HepG2 (cell line): Measurements from ENCODE around the gene PIK3CA. TPM values are rescaled to one million over a fixed set of nuclear protein-coding genes. Genes with fewer than 3 reads are reported as not detected.

Experiments used
- ESRRA ChIP-seq: sonication (generic); formaldehyde crosslinking; IDR thresholded peaks from 2 replicates; pipeline ENCODE4 v1.5.1; 2020; ENCODE audit warnings: mild to moderate bottlenecking, low read depth, missing genetic modification reagents
- GLI4 ChIP-seq: sonication (generic); formaldehyde crosslinking; IDR thresholded peaks from 2 replicates; pipeline ENCODE4 v1.5.1; 2020; ENCODE audit warnings: missing genetic modification reagents, mild to moderate bottlenecking, moderate library complexity, borderline replicate concordance
- GTF3A ChIP-seq: sonication (generic); formaldehyde crosslinking; conservative IDR thresholded peaks from 2 replicates; pipeline ENCODE4 v1.4.0; 2020; ENCODE audit warnings: mild to moderate bottlenecking, missing genetic modification reagents
- IKZF4 ChIP-seq: sonication (generic); formaldehyde crosslinking; IDR thresholded peaks from 2 replicates; pipeline ENCODE4 v1.5.1; 2020; ENCODE audit warnings: borderline replicate concordance, mild to moderate bottlenecking, low read depth, missing genetic modification reagents; ENCODE audit errors: not compliant biosample characterization
- PHF8 ChIP-seq: sonication (generic); formaldehyde crosslinking; IDR thresholded peaks from 2 replicates; pipeline ENCODE4 v1.5.0; 2020; ENCODE audit warnings: missing genetic modification reagents
- SALL2 ChIP-seq: sonication (generic); formaldehyde crosslinking; IDR thresholded peaks from 2 replicates; pipeline ENCODE4 v1.8.1; 2023; ENCODE audit warnings: mild to moderate bottlenecking, missing genetic modification reagents, inconsistent platforms
- ZNF292 ChIP-seq: sonication (generic); formaldehyde crosslinking; IDR thresholded peaks from 2 replicates; pipeline ENCODE4 v1.8.1; 2022; ENCODE audit warnings: mild to moderate bottlenecking, low read depth, missing genetic modification reagents, borderline replicate concordance
- ZNF354B ChIP-seq: sonication (generic); formaldehyde crosslinking; IDR thresholded peaks from 2 replicates; pipeline ENCODE4 v1.8.0; 2022; ENCODE audit warnings: mild to moderate bottlenecking, missing genetic modification reagents
- ZNF382 ChIP-seq: sonication (generic); formaldehyde crosslinking; IDR thresholded peaks from 2 replicates; pipeline ENCODE4 v1.5.0; 2020; ENCODE audit warnings: missing genetic modification reagents, mild to moderate bottlenecking, borderline replicate concordance
- ZNF484 ChIP-seq: sonication (generic); formaldehyde crosslinking; IDR thresholded peaks from 2 replicates; pipeline ENCODE4 v1.5.1; 2020; ENCODE audit warnings: mild to moderate bottlenecking, low read depth, missing genetic modification reagents, borderline replicate concordance
- polyA plus RNA-seq, 8 experiments: library from polyadenylated mRNA; depleted of rRNA in 3 of 8; stranded (reverse) in 7 of 8; unstranded in 1 of 8; fragments of >200 nt; fragmentation: Illumina TruSeq in 4 of 8; extraction: Trizol in 4 of 8; gene quantifications; 2 replicates each; pipeline versions ENCODE4 v1.2.1 to v1.2.3, GENCODE V29; 2011 to 2016; ENCODE audit warnings: low read depth in 4 of 8, missing spikeins in 1 of 8, mixed read lengths in 1 of 8; ENCODE audit not compliant: insufficient read depth in 1 of 8
- total RNA-seq, 5 experiments: library from RNA; depleted of rRNA; stranded (reverse); fragments of >200 nt; fragmentation: Illumina TruSeq; extraction: Trizol; gene quantifications; 2 replicates each; pipeline ENCODE4 v1.2.3, GENCODE V29; 2016; ENCODE audit warnings: low read depth in 1 of 5
- TF ChIP-seq, protein P1 (sequence below): sonication (generic); formaldehyde crosslinking; IDR thresholded peaks from one replicate; pipeline ENCODE4 v1.5.1; 2020; ENCODE audit warnings: mild to moderate bottlenecking, missing genetic modification reagents; ENCODE audit errors: not compliant biosample characterization
- TF ChIP-seq, protein P2 (sequence below): sonication (generic); formaldehyde crosslinking; IDR thresholded peaks from 2 replicates; pipeline ENCODE4 v1.9.0; 2021; ENCODE audit warnings: missing genetic modification reagents, borderline replicate concordance
- TF ChIP-seq, protein P3 (sequence below): IDR thresholded peaks from 2 replicates; pipeline ENCODE4 v1.6.1; 2016; ENCODE audit warnings: low read depth, control low read depth
- TF ChIP-seq, protein P4 (sequence below): sonication (generic); formaldehyde crosslinking; IDR thresholded peaks from 2 replicates; pipeline ENCODE4 v1.4.0; 2020; ENCODE audit warnings: mild to moderate bottlenecking, low read depth, missing genetic modification reagents

Gene PIK3CA
- total and polyA plus RNA-seq, 2 of the 13 experiments (the other 11 are each of a cell fraction or from before 2014, with no cell fraction given), result 5.7 to 11.4 TPM

DNA sequence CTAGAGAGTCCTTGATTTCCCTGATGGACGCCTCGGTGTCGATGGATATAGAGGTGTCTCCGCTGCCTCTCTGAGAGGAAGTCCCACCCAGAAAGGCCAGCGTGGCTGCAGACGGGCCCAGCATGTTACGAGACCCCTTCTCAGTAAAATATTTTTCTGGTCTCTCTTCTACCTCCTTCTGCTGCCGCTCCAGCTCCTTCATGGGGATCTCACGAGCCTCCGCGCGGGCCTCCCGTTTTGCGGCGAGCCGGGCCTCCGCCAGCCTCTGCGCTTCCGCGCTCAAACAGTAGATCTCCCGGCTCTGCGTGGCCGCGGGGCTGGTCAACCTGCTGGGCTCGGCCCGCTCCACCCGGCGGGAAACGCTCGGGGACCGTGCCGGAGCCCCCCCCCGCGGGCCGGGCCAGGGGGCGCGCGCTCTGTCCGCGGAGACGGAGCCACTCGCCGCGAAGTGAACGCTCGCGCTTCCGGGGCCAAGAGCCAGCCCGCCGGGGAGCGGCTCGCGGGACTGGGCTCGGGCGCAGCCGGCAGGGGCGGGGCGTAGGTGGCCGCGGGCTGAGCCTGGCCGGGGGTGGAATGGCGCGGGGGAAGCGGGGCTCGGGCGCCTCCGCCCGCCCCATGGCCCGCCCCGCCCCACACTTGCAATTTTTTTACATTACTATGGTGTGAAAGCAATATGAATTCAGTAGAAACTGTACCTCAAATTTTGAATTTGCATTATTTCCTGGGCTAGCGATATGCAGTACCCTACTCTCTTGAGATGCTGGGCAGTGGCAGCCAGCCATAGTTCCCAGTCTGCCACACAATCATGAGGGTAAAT, 113.0 kb downstream of the PIK3CA start (continued):
- TF ChIP-seq GTF3A (no peak), IKZF4 (CRISPR knock-in tag) (peak; percentile 34), GLI4 (CRISPR knock-in tag) (peak; percentile 86; the same call in 1 of the 2 replicates), ZNF382 (CRISPR knock-in tag) (no peak), SALL2 (CRISPR knock-in tag) (no peak; the same call in none of the 2 replicates), ZNF484 (CRISPR knock-in tag) (no peak), PHF8 (CRISPR knock-in tag) (peak; percentile 80), ZNF292 (CRISPR knock-in tag) (no peak), ZNF354B (CRISPR knock-in tag) (0 out of 2 replicates have a peak, but pooled peaks have one; percentile 21), ESRRA (no peak)
- TF ChIP-seq, protein P1, sequence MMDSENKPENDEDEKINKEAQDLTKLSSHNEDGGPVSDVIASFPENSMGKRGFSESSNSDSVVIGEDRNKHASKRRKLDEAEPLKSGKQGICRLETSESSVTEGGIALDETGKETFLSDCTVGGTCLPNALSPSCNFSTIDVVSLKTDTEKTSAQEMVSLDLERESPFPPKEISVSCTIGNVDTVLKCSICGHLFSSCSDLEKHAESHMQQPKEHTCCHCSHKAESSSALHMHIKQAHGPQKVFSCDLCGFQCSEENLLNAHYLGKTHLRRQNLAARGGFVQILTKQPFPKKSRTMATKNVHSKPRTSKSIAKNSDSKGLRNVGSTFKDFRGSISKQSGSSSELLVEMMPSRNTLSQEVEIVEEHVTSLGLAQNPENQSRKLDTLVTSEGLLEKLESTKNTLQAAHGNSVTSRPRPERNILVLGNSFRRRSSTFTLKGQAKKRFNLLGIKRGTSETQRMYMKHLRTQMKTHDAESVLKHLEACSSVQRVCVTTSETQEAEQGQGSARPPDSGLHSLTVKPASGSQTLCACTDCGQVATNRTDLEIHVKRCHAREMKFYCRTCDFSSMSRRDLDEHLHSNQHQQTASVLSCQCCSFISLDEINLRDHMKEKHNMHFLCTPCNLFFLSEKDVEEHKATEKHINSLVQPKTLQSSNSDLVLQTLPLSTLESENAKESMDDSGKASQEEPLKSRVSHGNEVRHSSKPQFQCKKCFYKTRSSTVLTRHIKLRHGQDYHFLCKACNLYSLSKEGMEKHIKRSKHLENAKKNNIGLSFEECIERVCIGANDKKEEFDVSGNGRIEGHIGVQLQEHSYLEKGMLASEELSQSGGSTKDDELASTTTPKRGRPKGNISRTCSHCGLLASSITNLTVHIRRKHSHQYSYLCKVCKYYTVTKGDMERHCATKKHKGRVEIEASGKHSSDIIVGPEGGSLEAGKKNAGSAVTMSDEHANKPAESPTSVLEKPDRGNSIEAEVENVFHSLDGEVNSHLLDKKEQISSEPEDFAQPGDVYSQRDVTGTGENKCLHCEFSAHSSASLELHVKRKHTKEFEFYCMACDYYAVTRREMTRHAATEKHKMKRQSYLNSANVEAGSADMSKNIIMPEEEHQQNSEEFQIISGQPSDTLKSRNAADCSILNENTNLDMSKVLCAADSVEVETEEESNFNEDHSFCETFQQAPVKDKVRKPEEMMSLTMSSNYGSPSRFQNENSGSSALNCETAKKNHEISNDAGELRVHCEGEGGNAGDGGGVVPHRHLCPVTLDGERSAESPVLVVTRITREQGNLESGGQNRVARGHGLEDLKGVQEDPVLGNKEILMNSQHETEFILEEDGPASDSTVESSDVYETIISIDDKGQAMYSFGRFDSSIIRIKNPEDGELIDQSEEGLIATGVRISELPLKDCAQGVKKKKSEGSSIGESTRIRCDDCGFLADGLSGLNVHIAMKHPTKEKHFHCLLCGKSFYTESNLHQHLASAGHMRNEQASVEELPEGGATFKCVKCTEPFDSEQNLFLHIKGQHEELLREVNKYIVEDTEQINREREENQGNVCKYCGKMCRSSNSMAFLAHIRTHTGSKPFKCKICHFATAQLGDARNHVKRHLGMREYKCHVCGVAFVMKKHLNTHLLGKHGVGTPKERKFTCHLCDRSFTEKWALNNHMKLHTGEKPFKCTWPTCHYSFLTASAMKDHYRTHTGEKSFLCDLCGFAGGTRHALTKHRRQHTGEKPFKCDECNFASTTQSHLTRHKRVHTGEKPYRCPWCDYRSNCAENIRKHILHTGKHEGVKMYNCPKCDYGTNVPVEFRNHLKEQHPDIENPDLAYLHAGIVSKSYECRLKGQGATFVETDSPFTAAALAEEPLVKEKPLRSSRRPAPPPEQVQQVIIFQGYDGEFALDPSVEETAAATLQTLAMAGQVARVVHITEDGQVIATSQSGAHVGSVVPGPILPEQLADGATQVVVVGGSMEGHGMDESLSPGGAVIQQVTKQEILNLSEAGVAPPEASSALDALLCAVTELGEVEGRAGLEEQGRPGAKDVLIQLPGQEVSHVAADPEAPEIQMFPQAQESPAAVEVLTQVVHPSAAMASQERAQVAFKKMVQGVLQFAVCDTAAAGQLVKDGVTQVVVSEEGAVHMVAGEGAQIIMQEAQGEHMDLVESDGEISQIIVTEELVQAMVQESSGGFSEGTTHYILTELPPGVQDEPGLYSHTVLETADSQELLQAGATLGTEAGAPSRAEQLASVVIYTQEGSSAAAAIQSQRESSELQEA (CRISPR knock-in tag), result peak; percentile 47
- TF ChIP-seq, protein P2, sequence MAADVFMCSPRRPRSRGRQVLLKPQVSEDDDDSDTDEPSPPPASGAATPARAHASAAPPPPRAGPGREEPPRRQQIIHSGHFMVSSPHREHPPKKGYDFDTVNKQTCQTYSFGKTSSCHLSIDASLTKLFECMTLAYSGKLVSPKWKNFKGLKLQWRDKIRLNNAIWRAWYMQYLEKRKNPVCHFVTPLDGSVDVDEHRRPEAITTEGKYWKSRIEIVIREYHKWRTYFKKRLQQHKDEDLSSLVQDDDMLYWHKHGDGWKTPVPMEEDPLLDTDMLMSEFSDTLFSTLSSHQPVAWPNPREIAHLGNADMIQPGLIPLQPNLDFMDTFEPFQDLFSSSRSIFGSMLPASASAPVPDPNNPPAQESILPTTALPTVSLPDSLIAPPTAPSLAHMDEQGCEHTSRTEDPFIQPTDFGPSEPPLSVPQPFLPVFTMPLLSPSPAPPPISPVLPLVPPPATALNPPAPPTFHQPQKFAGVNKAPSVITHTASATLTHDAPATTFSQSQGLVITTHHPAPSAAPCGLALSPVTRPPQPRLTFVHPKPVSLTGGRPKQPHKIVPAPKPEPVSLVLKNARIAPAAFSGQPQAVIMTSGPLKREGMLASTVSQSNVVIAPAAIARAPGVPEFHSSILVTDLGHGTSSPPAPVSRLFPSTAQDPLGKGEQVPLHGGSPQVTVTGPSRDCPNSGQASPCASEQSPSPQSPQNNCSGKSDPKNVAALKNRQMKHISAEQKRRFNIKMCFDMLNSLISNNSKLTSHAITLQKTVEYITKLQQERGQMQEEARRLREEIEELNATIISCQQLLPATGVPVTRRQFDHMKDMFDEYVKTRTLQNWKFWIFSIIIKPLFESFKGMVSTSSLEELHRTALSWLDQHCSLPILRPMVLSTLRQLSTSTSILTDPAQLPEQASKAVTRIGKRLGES (CRISPR knock-in tag), result no peak
- TF ChIP-seq, protein P3, sequence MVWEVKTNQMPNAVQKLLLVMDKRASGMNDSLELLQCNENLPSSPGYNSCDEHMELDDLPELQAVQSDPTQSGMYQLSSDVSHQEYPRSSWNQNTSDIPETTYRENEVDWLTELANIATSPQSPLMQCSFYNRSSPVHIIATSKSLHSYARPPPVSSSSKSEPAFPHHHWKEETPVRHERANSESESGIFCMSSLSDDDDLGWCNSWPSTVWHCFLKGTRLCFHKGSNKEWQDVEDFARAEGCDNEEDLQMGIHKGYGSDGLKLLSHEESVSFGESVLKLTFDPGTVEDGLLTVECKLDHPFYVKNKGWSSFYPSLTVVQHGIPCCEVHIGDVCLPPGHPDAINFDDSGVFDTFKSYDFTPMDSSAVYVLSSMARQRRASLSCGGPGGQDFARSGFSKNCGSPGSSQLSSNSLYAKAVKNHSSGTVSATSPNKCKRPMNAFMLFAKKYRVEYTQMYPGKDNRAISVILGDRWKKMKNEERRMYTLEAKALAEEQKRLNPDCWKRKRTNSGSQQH (CRISPR knock-in tag), result no peak
- TF ChIP-seq, protein P4, sequence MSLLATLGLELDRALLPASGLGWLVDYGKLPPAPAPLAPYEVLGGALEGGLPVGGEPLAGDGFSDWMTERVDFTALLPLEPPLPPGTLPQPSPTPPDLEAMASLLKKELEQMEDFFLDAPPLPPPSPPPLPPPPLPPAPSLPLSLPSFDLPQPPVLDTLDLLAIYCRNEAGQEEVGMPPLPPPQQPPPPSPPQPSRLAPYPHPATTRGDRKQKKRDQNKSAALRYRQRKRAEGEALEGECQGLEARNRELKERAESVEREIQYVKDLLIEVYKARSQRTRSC (CRISPR knock-in tag), result no peak
